GM18909 (cell line): ENCODE measurements around the gene NXT2.
"Not testable (repeated sequence)": the region's sequence is repeated elsewhere in the genome, so short reads cannot be mapped to it uniquely, and the experiment has no call there.

ENCODE experiments used
- ATAC-seq: cut with Tn5 transposase; IDR thresholded peaks from one replicate; pipeline ENCODE4 v1.9.1; 2021; ENCODE audit warnings: mild to moderate bottlenecking; ENCODE audit not compliant: unreplicated experiment, poor library complexity

Gene NXT2

DNA sequence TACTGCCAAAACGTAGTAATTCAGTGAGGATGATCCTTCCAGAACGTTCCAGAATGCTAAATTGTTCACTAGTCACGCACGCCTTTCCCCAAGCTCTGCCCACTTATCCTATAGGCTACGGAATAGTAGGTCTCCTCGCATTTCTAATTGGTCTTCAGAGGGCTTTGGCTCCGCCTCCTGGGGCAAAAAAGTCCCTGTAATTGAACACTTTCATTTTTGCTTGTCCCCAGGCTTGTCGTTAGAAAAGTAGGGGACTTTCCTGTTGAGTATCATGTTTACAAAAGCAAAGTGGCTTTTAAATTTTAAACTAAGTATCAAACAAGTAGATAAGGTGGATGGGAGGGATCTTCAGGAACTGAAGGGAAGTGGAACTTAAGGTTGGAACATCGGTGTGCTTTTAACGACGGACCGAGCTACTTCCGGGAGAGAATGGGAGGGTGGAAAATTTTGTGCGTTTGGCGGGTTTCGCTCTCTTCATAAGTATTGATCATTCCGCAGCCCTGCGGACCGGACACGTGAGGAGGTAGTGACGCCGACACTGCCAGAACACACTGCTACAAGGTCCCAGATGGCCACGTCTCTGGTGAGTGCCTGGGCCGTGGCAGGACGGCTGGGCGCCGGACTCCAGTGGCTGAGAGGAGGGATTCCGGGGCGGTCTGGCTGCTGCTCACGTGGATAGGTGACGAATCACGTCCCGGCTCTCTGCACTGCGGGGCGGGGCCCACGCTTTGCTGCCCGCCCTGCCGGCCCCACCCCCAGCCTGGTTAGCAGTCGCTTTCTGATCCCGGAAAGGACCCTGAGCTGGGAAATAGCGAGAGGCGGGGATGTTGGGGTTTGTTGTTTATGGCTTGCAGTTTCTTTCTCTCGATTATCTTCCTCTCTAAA lies at the start of gene NXT2:
Gene NXT2 (plus strand): TSS at position 406 of the 885 bp plus-strand sequence. CDS start 163 bp downstream, at position 569.
- ATAC-seq = peak; percentile 96

DNA sequence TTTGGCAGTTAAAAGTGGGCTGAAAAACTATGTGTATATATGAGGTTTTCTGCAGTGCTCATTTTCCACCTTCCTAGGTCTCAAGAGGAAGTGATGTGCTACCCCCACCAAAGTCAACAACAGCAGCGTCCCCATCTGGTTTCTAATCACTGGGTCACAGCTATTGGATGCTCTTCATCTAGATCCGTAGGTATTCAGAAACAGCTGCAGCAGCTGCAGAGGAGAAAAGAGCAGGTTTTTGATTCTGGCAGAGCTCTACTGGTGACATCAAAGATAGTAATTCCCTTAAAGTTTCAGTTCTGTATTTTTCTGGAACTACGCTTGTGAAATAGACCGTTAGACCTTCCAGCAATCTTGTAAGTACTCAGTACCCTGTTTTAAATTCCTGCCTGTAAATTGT lies 49.0 kb upstream of the NXT2 start:
- ATAC-seq = peak; percentile 64

DNA sequence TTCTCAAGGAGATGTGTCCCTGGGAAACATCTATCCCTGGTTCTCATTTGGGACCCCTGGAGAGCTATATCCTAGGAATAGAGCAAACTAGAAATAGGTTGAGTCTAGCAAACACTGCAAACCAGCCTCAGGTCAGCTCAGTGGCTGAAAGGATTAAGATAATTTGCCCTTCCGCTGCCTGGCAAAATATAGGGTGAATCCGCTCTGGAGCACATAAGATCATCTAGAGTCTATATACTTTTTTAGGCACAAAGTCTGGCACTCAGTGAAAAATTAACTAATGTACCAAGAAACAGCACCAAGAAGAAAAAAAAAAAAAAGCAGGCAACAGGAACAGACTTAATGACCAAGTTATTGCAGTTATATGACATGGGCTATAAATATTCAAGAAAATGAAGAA lies 47.5 kb upstream of the NXT2 start:
- ATAC-seq = no peak

DNA sequence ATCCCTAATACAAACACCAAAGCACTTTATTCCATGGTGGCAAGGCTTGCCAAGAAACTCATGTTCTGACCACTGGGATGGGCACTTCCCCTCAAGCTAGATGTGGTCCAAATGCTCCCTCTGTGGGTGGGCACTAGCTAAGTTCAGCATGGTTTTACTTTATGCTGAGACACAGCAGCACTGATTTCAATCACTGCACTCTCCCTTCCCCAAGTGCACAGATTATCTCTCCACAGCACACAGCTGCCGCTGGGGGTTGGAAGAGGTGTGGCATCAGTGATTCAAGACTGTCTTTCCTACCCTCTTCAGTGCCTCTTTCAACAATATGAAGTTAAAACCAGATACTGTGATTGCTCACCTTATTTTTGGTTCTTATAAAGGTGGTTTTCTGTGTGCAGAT lies 38.2 kb upstream of the NXT2 start:
- no peak for ATAC-seq

DNA sequence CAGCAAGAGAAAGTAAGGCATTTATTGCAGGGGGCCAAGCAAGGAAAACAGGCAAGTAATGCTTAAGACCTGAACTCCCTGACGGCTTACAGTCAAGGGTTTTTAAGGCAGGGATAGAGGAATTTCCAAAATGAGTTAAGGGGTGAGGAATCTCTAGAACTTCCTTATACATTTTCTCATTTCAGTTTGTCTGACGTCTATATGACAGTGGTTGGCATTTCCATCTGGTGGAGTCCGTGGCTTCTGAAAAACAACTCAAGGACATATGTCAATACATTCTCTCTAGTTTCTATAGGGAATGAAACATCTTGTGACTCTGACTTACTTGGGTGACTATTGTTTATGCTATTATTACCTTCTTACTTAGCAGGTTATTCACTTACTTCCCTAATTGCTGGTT lies 35.5 kb upstream of the NXT2 start:
- no peak for ATAC-seq

DNA sequence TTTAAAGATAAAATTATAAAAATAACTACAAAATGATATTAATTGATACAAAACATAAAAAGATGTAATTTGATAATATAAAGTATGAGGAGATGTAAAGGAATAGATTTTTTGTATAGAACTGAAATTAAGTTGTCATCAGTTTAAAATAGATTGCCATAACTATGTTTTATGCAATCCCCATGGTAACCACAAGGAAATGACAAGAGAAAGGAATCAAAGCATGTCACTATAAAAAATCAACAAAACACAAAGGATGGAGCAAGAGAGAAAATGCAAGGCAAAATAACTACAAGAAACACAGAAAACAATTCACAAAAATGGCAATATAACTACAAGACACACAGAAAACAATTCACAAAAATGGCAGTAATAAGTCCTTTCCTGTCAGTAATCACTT lies 27.7 kb upstream of the NXT2 start:
- ATAC-seq = no peak

DNA sequence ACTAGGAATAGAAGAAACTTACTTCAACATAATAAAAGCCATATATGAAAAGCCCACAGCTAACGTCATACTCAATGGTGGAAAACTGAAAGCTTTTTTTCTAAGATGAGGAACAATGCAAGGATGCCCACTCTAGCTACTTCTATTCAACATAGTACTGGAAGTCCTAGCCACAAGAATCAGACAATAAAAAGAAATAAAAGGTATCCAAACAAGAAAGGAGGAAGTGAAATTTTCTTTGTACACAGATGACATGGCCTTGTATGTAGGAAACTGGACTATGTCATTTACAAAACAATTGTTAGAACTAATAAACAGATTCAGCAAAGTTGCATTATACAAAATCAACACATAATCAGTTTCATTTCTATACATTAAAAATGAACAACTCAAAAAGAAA lies 25.5 kb upstream of the NXT2 start:
- ATAC-seq = no peak

DNA sequence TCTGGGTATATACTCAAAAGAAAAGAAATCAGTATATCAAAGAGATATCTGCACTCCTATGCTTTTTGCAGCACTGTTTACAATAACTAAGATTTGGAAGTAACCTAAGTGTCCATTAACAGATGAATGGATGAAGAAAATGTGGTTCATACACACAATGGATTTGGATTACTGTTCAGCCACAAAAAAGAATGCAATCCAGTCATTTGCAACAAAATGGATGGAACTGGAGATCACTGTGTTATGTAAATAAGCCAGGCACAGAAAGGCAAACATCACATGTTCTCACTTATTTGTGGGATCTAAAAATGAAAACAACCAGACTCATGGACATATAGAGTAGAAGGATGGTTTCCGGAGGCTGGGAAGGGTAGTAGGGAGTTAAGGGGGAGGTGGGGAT lies 17.6 kb upstream of the NXT2 start:
- ATAC-seq = no peak

DNA sequence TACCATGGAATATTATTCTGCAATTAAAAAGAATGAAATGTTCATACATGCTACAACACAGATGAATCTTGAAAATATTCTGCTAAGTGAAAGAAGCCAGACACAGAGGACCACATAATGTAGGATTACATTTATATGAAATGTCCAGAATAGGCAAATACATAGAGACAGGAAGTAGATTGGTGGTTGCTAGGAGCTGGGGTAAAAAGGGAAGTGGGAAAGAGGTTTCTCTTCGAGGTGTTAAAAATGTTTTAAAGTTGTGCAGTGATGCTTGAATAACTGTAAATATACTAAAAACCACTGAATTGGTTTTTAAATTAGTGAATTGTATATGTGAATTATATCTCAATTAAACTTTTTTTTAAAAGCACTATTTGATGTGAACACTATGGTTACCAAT lies 3.6 kb upstream of the NXT2 start:
- no peak for ATAC-seq

DNA sequence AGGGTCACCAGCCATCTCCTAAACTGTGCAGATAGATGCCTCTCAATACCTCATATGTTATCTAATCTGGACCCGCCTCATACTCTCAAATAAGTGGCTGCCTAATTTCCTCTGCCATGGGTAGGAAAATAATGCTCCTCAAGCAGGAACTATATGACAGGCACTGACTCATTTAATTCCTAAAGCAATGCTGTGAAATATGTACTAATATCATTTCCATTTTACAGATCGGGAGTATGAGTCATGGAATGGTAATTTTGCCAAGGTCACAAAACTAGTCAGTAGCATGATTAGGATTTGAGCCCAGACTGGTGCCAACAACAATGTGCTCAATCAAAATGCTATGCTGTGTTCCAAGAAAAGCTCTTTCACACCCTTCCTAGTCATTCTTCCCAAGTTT lies 3.0 kb upstream of the NXT2 start:
- ATAC-seq = no peak

DNA sequence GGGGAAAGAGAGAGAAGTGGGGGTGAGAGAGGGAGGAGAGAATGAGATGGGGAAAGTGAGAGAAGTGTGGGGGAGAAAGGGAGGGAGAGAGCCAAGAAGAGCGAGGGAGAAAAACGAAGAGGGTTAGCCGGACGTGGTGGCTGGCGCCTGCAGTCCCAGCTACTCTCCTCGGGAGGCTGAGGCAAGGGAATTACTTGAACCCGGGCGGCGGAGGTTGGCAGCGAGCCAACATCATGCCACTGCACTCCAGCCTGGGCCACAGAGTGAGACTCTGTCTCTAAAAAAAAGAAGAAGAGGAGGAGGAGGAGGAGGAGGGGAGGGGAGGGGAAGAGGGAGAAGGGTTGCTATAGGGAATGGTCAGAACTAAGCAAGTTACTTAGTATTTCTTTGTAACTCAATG lies 1.7 kb upstream of the NXT2 start:
- no peak for ATAC-seq

DNA sequence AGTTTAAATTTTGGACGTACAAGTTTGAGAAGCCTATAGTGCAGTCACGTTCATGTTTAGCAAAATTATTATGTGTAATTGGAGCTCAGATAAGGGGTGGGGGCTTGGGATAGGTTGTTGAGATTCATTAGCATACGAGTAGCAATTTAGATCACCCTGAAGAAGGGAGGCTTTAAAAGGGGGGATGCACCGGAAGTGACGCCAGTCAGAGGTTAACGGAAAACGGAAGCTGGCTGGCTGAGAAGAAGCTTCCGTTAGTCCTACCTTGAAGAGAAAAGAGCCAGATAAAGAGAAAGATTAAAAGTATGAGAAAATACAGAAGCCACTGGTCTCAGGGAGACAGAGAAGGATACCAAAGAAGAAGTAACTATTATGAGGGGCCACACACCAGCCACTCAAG lies 1.1 kb upstream of the NXT2 start:
- no peak for ATAC-seq

DNA sequence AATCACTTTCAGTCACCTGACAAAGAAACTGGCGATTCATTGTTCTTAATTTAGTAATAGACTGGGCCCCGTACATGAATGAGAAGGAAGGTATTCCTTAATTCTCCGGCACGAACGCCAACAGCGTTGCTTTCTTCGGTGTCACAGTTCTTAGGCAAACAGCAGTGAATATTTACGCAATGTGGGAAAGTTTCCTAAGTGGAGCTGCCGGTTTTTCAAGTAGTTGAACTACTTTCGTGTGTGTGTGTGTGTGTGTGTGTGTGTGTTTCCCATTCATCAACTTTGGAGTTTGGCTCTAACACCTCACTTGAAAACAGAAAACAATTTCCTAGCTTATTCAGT lies 651 bp downstream of the NXT2 start:
- no peak for ATAC-seq

DNA sequence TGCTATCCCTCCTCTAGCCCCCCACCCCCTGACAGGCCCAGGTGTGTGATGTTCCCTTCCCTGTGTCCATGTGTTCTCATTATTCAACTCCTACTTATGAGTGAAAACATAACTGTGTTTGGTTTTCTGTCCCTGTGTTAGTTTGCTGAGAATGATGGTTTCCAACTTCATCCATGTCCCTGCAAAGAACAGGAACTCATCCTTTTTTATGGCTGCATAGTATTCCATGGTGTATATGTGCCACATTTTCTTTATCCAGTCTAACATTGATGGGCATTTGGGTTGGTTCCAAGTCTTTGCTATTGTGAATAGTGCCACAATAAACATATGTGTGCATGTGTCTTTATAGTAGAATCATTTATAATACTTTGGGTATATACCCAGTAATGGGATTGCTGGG lies 2.4 kb downstream of the NXT2 start:
- not testable (repeated sequence) for ATAC-seq

DNA sequence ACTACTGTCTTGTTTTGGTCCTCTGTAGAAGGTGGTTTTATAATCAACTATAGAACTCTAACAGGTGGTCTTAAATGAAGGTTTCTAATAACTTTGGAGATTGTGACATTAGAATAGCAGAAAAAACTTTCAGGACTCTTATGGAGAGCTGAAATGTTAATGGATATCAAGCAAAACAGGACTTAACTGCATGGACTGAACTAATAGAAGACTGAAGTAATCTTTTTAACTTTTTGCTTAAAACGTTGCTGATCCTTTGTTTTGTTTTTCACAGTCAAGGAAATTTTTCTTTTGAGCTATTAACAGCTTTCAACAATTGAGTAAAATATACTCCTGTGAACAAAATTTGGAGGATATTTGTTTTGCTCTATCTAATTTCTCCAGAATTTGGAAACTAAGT lies 17.2 kb downstream of the NXT2 start:
- no peak for ATAC-seq

DNA sequence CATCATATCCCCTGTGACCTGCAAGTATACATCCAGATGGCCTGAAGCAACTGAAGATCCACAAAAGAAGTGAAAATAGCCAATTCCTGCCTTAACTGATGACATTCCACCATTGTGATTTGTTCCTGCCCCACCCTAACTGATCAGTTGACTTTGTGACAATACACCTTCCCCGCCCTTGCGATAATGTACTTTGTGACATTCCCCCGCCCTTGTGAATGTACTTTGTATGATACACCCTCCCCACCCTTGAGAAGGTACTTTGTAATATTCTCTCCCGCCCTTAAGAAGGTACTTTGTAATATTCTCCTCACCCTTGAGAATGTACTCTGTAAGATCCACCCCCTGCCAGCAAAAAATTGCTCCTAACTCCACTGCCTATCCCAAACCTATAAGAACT lies 39.4 kb downstream of the NXT2 start:
- ATAC-seq = not testable (repeated sequence)

DNA sequence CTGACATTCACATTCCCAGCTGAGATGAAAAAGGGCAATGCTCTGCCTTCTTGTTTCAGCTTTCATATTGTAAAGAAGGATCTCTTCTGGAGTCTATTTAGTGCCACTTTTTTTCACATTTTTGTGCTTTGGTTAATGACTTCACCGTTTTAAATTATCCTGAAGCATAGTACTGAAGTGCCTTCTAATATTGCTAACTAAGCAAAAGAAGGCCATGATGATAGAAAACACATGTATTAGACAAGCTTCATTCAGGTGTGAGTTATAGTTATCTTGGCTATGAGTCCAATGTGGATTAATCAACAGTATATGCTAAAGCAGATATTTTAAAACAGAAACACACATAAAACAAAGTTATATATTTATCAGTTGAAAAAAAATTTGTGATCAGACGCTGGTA lies 40.4 kb downstream of the NXT2 start:
- no peak for ATAC-seq

DNA sequence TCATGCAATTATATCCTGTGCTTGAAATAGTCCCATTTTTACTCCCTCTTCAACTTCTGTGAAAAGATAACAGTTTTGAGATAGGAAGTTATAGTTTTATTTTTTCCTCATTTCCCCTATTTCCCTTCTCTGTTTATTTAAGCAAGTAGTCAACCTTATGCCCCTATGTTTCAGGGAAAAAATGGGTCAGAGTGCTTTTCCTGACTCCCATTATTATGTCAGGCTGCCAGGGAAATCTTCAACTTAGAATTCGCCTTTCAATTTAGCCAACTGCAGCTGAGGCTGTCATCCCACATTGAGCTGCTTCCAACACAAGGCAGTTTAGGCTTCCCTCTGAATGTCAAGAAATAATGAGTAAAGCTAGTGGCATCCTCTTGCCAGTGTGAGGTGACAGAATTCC lies 42.3 kb downstream of the NXT2 start:
- no peak for ATAC-seq

DNA sequence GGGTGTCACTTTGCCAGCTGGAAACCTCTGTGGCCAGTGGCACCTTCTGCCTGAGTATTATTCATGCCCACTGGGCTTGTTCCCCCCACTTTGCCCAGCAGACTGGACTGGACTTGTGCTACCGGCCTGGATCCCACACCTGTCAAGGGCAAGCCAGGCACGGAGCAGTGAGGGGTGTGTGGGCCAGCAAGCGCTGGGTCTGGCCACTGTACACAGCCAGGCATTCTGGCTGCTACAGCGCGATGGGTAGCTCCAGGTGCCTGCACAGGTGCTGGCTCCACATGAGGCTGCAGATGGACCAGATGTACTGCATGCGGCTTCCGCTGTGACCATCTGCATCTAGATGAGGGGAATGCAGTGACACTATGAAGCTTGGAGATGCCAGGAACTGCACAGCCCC lies 48.8 kb downstream of the NXT2 start:
- ATAC-seq = no peak

DNA sequence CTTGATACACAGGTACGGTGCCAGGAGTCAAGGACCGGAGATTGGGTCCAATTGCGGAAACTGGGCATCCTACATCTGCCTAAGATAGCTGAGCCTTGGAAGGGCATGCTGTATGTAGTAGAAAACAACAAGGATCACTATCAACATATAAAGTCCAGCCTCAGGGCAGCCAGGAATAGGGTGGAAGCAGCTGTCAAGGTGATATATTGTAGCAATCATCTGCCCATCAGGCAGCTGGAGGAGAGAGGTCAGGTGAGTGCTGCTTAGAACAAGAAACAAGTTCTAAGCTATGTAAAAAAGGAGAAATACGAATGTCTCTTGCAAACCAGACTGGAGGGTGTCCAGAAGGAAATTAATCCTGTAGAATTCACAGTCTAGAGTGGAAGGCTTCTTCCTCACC lies 53.5 kb downstream of the NXT2 start:
- ATAC-seq = no peak
